Kidney (tissue), 14 donors: Measurements from ENCODE around the gene EVA1A. TPM values are rescaled to one million over a fixed set of nuclear protein-coding genes. Genes with fewer than 3 reads are reported as not detected.

Experiments used
- DNase-seq, 5 donors: peaks; one replicate each; pipeline ENCODE4 v3.0.0-alpha.2; 2013 to 2020
- FAIRE-seq: peaks from 2 replicates; lab custom pipeline; 2012; peaks lifted over from hg19 to GRCh38; lab: Jason Lieb, UNC
- H3K27ac ChIP-seq, 2 donors: one replicate each; pipeline ENCODE4 v1.7.0; 2013; ENCODE audit warnings: low read depth in 2 of 2, low read length in 2 of 2, inconsistent platforms in 1 of 2
- H3K27me3 ChIP-seq: one replicate; pipeline ENCODE4 v1.7.1; 2013; ENCODE audit warnings: low read length, inconsistent platforms; ENCODE audit not compliant: control insufficient read depth, insufficient read depth
- H3K36me3 ChIP-seq, 3 donors: one replicate each; pipeline versions ENCODE4 v1.7.0 to v1.7.1; 2013; ENCODE audit warnings: low read length in 3 of 3, control low read depth in 1 of 3, inconsistent platforms in 1 of 3; ENCODE audit not compliant: insufficient read depth in 3 of 3, control insufficient read depth in 2 of 3
- H3K4me1 ChIP-seq, 3 donors: one replicate each; pipeline versions ENCODE4 v1.7.0 to v1.7.1; 2013; ENCODE audit warnings: low read length in 3 of 3, inconsistent platforms in 1 of 3, low read depth in 1 of 3; ENCODE audit not compliant: control insufficient read depth in 2 of 3, insufficient read depth in 2 of 3
- H3K4me3 ChIP-seq, 3 donors: one replicate each; pipeline versions ENCODE4 v1.7.0 to v1.8.1; 2013; ENCODE audit warnings: low read length in 3 of 3, control low read depth in 1 of 3, inconsistent platforms in 1 of 3
- H3K9ac ChIP-seq, 3 donors: one replicate each; pipeline versions ENCODE4 v1.7.0 to v1.7.1; 2013; ENCODE audit warnings: low read length in 3 of 3, control low read depth in 1 of 3, inconsistent platforms in 1 of 3
- H3K9me3 ChIP-seq, 3 donors: one replicate each; pipeline versions ENCODE4 v1.7.0 to v1.7.1; 2013; ENCODE audit warnings: low read length in 3 of 3, control low read depth in 1 of 3, inconsistent platforms in 1 of 3; ENCODE audit not compliant: control insufficient read depth in 2 of 3, insufficient read depth in 1 of 3
- intact Hi-C: fragments of 100-400 bp; cut with DNase I; formaldehyde crosslinking; loops from one replicate; pipeline ENCODE4 v1.11.1; 2022
- polyA plus RNA-seq: library from polyadenylated mRNA; stranded (reverse); fragments of 350-450 nt; fragmentation: Illumina TruSeq; extraction: RNeasy Lipid Tissue Mini Kit (QIAGEN cat#74804); gene quantifications from one replicate; pipeline ENCODE4 v1.2.3, GENCODE V29; 2014; ENCODE audit warnings: low read depth, low replicate concordance; ENCODE audit not compliant: insufficient read depth
- total RNA-seq: library from RNA; stranded (reverse); fragmentation: NEBNext Ultra II Directional; extraction: Animal tissue kit (Norgen Biotek cat#: 25700); gene quantifications from one replicate; pipeline ENCODE4 v1.2.1, GENCODE V29; 2021
- TF ChIP-seq, protein P1 (sequence below): IDR thresholded peaks from 3 replicates; pipeline ENCODE4 v1.5.1; 2012; ENCODE audit warnings: mild to moderate bottlenecking, moderate library complexity, borderline replicate concordance; ENCODE audit not compliant: insufficient read depth; ENCODE audit errors: extremely low read depth
- donor health status: control.
- donor health status: control.
- donor health status: control.
- donor health status: control.
- donor health status: control.
- donor health status: DM: yes; HTN: yes; CAD: no.
- donor health status: Normal renal cell carcinoma (clear cell type).

The EVA1A gene
- total and polyA plus RNA-seq, 2 donors from 2014 or later = 28.1 to 32.4 TPM

DNA sequence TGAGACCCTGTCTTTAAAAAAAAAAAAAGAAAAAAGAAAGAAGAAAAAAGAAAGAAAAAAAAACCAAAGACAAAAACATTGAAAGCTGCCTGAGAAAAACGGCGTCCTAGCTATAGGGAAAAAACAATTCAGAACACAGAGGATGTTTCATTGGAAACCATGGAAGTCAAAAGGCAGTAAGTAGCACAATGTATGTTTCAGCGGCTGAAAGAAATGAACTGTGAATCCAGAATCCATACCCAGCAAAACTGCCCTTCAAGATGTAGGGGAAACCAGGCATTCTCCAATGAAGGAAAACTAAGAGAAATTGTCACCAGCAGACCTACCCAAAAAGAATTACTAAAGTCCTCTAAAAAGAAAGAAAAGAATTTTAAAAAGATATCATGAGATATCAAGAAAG lies 27.6 kb downstream of the EVA1A start:
- intact Hi-C loops = no loop called here
- TF ChIP-seq, protein P1, sequence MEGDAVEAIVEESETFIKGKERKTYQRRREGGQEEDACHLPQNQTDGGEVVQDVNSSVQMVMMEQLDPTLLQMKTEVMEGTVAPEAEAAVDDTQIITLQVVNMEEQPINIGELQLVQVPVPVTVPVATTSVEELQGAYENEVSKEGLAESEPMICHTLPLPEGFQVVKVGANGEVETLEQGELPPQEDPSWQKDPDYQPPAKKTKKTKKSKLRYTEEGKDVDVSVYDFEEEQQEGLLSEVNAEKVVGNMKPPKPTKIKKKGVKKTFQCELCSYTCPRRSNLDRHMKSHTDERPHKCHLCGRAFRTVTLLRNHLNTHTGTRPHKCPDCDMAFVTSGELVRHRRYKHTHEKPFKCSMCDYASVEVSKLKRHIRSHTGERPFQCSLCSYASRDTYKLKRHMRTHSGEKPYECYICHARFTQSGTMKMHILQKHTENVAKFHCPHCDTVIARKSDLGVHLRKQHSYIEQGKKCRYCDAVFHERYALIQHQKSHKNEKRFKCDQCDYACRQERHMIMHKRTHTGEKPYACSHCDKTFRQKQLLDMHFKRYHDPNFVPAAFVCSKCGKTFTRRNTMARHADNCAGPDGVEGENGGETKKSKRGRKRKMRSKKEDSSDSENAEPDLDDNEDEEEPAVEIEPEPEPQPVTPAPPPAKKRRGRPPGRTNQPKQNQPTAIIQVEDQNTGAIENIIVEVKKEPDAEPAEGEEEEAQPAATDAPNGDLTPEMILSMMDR = no peak
- Histone ChIP-seq H3K27ac (no peak overlapping the region), H3K9ac (no peak overlapping the region), H3K27me3 (no peaks in the 10 kb centered on the region), H3K36me3 (no peaks in the 10 kb centered on the region), H3K4me1 (peaks cover 0 to 5% (median 4%) of the 10 kb centered on the region in 3 donors), H3K9me3 (no peaks in the 10 kb centered on the region), H3K4me3 (no peak overlapping the region)
- no peak for FAIRE-seq
- DNase-seq = no peak

DNA sequence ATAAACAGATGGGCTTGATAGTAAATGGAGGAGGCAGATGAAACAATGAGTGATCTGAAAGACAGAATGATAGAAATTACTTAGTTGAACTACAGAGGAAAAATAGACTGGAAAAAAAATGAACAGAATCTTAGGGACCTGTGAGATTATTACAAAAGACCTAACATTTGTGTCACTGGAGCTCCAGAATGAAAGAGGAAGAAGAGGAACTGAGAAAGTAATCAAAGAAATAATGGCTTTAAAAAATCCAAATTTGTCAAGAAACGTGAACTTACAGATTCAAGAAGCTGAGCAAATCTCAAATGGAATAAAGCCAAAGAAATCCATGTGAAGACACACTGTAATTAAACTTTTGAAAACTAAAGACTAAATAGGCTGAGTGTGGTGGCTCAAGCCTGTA lies 28.3 kb downstream of the EVA1A start:
- no peak for FAIRE-seq

DNA sequence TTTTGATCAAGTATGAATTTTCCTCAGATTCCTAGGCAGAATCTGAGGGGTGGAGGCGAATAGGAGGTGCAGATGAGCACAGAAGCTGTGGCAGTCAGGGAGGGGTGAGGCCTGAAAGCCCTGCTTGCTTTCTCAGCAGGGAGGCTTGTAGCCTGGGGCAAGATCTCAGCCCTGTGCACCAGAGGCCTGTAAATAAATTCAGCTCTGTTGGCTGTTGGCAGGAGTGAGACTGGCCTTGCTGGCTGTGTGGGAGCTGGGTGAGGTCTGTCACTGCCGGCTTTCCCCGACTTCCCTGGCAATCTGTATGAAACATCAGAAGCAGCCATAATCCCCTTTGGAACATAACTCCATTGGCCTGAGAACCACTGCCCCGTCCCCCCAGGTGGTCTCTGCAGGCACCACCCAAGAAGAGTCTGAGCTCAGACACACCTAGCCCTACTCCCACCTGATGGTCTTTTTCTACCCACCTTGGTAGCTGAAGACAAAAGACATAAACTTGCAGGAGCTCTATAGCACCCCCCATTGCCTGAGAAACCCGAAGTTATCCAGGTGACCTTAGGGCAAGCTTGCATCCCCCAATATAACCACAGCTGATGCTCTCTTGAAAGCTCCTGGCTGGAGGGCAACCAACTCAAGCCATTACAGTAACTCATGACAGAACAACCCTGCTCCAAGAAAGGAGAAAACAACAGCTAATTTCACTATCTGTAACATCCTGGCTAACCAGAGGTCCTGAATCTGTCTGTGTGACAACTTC lies 32.3 kb downstream of the EVA1A start:
- Histone ChIP-seq H3K27me3 (no peaks in the 10 kb centered on the region), H3K4me3 (no peak overlapping the region), H3K9me3 (no peaks in the 10 kb centered on the region), H3K27ac (peak overlapping the region in 1 of 2 donors; percentile 36), H3K9ac (no peak overlapping the region), H3K36me3 (peaks cover 0 to 5% (median 0%) of the 10 kb centered on the region in 3 donors), H3K4me1 (peaks cover 0 to 5% (median 4%) of the 10 kb centered on the region in 3 donors)
- no peak for DNase-seq
- no peak for FAIRE-seq
- TF ChIP-seq, protein P1 = no peak
- intact Hi-C loops = no loop called here

More for the DNA sequence above, 28.3 kb downstream of the EVA1A start:
- Histone ChIP-seq H3K36me3 (no peaks in the 10 kb centered on the region), H3K27me3 (no peaks in the 10 kb centered on the region), H3K27ac (no peak overlapping the region), H3K9me3 (no peaks in the 10 kb centered on the region), H3K4me3 (no peak overlapping the region), H3K4me1 (peaks cover 0 to 5% (median 4%) of the 10 kb centered on the region in 3 donors), H3K9ac (no peak overlapping the region)
- TF ChIP-seq, protein P1 = no peak
- intact Hi-C loops = no loop called here
- no peak for DNase-seq

DNA sequence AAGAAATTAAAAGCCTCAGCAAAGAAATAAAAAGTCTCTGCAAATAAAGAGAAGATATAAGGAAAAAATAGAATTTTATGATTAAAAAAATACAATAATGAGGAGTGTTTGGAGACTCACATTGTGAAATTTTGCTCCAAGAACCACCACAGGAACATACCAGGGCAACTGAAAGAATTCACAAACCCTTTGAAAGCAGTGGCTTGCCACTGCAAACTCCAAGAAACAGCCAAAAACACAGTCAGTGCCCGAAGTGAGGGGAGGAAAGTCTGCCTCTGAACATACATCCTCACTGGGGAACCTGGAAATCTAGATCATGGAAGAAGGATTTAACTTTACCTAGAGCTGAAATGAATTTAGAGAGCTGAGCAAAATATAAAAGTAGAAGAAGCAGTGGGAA lies 33.1 kb downstream of the EVA1A start:
- DNase-seq (no peak), FAIRE-seq (no peak)
- intact Hi-C loops = no loop called here
- Histone ChIP-seq H3K4me1 (peaks cover 0 to 5% (median 4%) of the 10 kb centered on the region in 3 donors), H3K9me3 (no peaks in the 10 kb centered on the region), H3K4me3 (no peak overlapping the region), H3K36me3 (peaks cover 0 to 5% (median 0%) of the 10 kb centered on the region in 3 donors), H3K27ac (no peak overlapping the region), H3K27me3 (no peaks in the 10 kb centered on the region), H3K9ac (no peak overlapping the region)
- TF ChIP-seq, protein P1 = no peak
